ENCODE measurements around the gene SLC17A2. TPM values are rescaled to one million over a fixed set of nuclear protein-coding genes. Genes with fewer than 3 reads are reported as not detected.

The SLC17A2 gene
- total RNA-seq, result not detected in 2 replicates

DNA sequence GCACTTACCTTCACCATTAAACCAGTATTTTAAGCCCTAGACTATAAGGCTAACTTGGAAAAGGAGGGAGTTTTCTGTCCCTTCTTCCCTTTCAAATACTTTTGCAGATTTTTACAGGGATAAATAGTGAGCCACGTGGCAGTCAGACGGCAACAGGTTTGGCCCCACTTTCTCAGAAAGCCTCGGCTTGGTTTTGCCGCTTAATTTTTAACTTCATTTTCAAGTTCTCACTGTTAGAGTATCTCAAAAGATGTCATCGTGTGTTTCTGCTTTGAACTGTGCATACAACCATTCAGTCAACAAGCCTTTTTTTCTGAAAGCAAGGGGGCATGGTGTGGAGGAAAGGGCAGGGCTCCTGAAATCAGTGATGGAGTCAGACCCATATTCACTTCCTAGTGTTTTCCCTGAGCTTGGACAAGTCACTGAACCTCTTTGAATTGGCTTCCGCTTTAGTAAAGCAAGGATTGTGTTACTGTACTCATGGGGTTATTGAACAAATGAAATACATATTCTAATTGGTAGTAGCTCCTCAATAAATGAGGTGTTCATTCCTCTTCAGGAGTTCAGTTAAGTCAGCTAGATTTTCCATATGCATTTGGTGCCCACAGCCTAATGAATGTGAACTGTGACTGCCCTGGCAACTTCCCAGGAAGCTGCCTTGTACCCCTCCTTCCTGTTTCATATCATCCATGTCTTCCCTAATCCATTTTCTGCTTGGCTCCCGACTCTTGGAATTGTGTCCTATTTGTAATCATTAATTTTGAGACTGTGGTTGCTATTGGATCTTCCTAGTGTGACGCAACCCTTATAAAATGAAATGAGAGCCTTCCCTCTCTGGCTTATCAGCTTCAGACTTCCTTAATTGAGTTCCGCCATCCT lies at the start of gene SLC17A2:
Gene SLC17A2, minus strand, starts transcription at position 160 of the 879 bp plus-strand sequence. CDS start 4,895 bp downstream, outside the sequence.
- TF ChIP-seq CTCF (IDR thresholded peaks at IDR 0.05), result no peak
- Mint-ChIP-seq H3K9me3 (no peaks in the 10 kb centered on the region), H3K27me3 (peaks cover 4% of the 10 kb centered on the region), H3K4me3 (no peak within 1 kb of the TSS), H3K36me3 (ENCODE audit: low read depth) (no peaks in the 10 kb centered on the region), H3K4me1 (no peaks in the 10 kb centered on the region), H3K27ac (no peak within 1 kb of the TSS)
- intact Hi-C loops (cut with micrococcal nuclease), result no loop called here
- no peak for DNase-seq
- no peak for ATAC-seq (ENCODE audit: low read depth)
- POLR2A ChIA-PET, result no interaction called here
- CTCF ChIA-PET, result no interaction called here

GRCh38 chr6:25975923-25976560 lies 45.6 kb upstream of the SLC17A2 start:
- no peaks in the 10 kb centered on the region for H3K9me3 Mint-ChIP-seq
- no peaks in the 10 kb centered on the region for H3K27me3 Mint-ChIP-seq
- intact Hi-C loops (cut with micrococcal nuclease), result loop anchor here (2.0 kb wide), 1 partner anchor 15 kb away; no protein-coding TSS in a partner anchor
- TF ChIP-seq CTCF (IDR thresholded peaks at IDR 0.05), result no peak
- ATAC-seq (ENCODE audit: low read depth) (peak; percentile 31), DNase-seq (no peak)
- peaks cover 81% of the 10 kb centered on the region for H3K36me3 Mint-ChIP-seq (ENCODE audit: low read depth)
- H3K4me3 Mint-ChIP-seq, result no peak overlapping the region
- CTCF ChIA-PET, result interaction anchor here (1.7 kb wide), 1 partner anchor 16 kb away, joined by 4 read pairs; no protein-coding TSS in a partner anchor
- POLR2A ChIA-PET, result interaction anchor here (1.0 to 4.3 kb wide), 4 partner anchors 9 to 16 kb away, joined by 3 to 16 read pairs (median 10); partner anchors contain the start of gene TRIM38
- H3K4me1 Mint-ChIP-seq, result peaks cover 61% of the 10 kb centered on the region
- peak overlapping the region; percentile 24 for H3K27ac Mint-ChIP-seq

DNA sequence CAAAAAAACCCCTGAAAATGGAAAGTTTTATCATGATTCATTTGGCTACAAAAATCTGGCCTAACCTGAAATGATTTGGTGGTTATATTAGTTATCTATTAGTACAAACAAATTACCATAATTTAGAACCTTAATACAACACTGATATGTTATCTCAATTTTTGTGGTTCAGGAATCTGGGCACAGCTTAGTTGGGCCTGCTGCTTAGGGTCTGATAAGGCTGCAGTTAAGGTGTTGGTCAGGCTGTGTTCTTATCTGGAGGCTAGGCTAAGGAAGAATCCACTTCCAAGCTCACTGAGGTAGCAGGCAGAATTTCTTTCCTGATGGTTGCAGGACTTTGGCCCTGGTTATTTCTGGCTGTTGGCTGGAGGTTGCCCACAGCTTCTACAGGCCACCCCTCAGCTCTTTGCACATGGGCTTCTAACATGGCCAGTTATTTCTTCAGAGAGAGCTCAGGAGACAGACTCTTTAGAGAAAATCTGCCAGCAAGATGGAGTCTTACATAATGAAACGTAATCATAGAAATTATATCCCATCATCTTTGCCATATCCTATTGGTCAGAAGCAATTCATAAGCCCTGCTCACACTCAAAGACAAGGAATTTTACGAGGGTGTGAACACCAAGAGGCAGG lies 43.5 kb upstream of the SLC17A2 start:
- TF ChIP-seq CTCF (IDR thresholded peaks at IDR 0.05), result no peak
- DNase-seq (no peak), ATAC-seq (ENCODE audit: low read depth) (no peak)
- Mint-ChIP-seq H3K27ac (peak overlapping the region; percentile 73), H3K4me1 (peaks cover 69% of the 10 kb centered on the region), H3K9me3 (no peaks in the 10 kb centered on the region), H3K27me3 (no peaks in the 10 kb centered on the region), H3K4me3 (no peak overlapping the region), H3K36me3 (ENCODE audit: low read depth) (peaks cover 86% of the 10 kb centered on the region)
- intact Hi-C loops (cut with micrococcal nuclease), result loop anchor here (1.0 kb wide), 1 partner anchor 12 kb away; the partner anchor contains the start of gene TRIM38
- CTCF ChIA-PET, result interaction anchor here (1.5 to 1.9 kb wide), 2 partner anchors 19 to 29 kb away, joined by 3 to 8 read pairs; no protein-coding TSS in a partner anchor
- POLR2A ChIA-PET, result interaction anchor here (0.6 to 4.3 kb wide), 5 partner anchors 11 to 129 kb away, joined by 3 to 16 read pairs (median 4); partner anchors contain the start of gene TRIM38

- no peak for DNase-seq
- Mint-ChIP-seq H3K9me3 (no peaks in the 10 kb centered on the region), H3K4me3 (no peak overlapping the region), H3K27me3 (no peaks in the 10 kb centered on the region), H3K4me1 (peaks cover 81% of the 10 kb centered on the region), H3K36me3 (ENCODE audit: low read depth) (peaks cover 91% of the 10 kb centered on the region), H3K27ac (no peak overlapping the region)
- no peak for TF ChIP-seq CTCF (IDR thresholded peaks at IDR 0.05)
- intact Hi-C loops (cut with micrococcal nuclease), result no loop called here
- CTCF ChIA-PET, result no interaction called here
- POLR2A ChIA-PET, result interaction anchor here (0.6 to 4.3 kb wide), 2 partner anchors 10 to 53 kb away, joined by 3 to 16 read pairs; partner anchors contain the start of gene TRIM38
- ATAC-seq (ENCODE audit: low read depth), result no peak
Measured at GRCh38 chr6:25972902-25973301, 42.4 kb upstream of the SLC17A2 start.

Data from activated B cell treated with CpG ODN at 0.5 μM for 24 hours (primary cell).